DND-41 (cell line): ENCODE data around the gene TMEM69.

Source experiments
- CTCF ChIP-seq: IDR thresholded peaks from 2 replicates; pipeline ENCODE4 v1.5.1; 2012; ENCODE audit warnings: borderline replicate concordance, low read length, moderate library complexity, mild to moderate bottlenecking; ENCODE audit not compliant: poor library complexity, severe bottlenecking; ENCODE audit errors: extremely low read depth
- EZH2 ChIP-seq: IDR thresholded peaks from 3 replicates; pipeline ENCODE4 v1.6.1; 2012; ENCODE audit warnings: borderline replicate concordance, low read depth, mild to moderate bottlenecking, moderate library complexity, low read length, inconsistent platforms; ENCODE audit not compliant: severe bottlenecking

GRCh38 chr1:45686015-45686287 lies 2.0 kb upstream of the TMEM69 start:
- TF ChIP-seq CTCF (peak; percentile 26), EZH2 (no peak)
